Activated T-cell treated with anti-CD3 and anti-CD28 coated beads for 4 hours (primary cell): ENCODE data around the gene INTS1.

Source experiments
- DNase-seq: peaks from one replicate; pipeline ENCODE4 v3.0.0-alpha.2; 2020

The INTS1 gene

DNA sequence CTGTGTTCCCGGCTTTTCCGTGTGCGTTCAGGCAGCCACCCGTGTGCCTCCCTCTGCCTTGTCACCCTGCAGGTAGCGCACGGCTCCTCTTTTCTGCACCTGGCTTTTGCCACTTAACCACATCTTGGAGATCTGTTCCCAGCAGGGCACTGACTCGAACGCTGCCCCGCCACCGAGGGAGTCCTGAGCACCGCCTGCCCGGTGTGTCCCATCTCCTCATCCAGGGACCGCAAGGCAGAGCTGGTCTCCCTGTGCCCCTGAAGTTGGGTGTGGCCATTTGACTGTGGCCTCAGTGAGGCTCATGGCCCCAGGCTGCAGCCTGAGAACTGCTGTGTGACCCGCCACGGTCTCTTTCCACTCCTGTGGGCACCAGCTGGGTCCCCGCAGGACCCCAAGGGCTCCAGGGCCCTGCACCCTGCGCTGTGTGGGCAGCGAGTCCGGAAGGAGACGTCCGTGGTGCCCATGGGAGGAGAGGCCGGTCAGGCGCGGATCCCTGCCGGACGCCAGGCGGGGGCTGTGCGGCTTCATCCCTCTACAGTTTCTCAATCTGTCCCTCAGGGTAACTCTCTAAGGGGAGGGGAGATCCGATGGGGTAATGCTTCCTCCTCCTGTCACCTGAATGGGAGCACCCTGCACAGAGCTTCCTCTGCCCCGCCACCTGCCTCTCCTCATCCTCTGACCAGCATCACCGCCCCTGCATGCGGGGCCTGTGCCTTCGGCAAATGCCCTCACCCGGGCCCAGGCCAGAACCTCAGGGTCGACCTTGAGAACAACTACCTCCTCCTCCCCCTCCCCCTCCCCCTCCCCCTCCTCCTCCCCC is 1.8 kb upstream of the INTS1 start:
- no peak for DNase-seq

DNA sequence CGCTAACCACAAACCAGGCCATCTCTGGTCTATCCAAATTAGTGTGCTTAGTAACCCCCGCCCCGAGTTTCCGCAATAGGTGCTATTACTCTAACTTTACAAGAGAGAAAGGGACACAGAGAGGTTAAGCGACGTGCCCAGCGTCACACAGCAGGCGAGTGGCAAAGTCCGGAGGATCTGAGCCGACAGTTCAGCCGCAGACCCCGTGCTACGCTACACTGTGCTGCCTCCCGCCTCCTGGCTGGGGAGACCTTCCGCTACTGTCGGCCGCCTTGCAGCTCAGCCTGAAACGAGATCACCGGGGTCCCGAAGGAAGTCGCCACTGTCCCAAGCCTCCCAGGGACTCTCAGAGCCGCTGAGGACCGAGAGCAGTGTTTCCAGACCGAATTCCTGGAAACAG is 799 bp downstream of the INTS1 start:
- DNase-seq: no peak

DNA sequence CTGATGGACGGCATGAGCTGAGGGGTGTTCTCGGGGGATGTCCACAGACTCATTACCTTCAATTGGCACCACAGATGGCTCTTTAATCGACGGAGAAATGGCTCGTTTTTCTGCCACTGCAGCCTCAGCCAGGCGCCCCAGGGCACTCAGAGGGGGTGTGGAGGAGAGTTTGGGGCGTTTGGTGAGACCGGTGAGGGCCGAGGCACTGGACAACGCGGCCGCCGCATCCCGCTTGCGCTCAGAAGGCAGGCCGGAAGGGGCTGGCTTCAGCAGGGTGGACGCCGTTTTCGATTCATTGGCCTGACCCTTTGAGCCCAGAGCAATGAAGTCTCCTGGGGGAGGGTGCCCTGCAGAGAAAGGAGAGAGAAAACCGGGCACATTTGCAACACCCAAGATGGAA is 1.3 kb downstream of the INTS1 start:
- DNase-seq: no peak

DNA sequence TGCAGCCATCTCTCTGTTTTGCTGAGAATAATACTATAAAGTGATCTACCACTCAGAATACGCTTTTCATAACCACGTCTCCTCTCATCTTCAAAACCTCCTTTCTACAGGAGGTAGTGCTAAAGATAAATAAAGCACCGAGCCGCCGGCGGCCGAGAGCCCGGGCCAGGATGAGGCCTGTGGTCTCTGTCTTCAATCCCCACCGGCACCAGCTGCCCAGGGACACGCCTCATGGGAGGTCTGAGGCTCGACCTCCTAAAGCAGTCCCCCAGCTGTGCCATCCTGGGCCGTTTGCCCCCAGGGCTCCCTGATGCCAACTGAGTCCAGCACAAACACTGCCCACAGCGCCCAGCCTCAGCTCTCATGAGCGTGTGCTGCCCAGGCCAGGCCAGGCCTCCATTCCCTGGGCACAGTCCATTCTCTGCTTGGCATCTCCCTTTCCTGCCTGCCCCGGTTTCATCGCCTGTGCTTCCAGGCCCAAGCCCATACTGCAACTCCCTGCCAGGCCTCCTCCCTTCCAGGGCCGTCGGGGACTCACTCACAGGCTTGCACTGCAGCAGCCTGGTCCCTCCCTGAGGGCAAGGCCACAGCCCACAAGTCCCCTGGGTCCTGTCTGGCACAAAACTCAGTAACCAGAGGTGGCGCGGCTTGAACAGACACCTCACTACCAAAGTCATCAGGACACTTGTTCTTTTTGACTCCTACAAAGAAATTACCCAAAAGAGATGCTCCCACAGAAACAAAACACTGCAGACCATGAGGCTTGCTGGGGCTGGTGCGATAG is 2.5 kb downstream of the INTS1 start:
- no peak for DNase-seq

DNA sequence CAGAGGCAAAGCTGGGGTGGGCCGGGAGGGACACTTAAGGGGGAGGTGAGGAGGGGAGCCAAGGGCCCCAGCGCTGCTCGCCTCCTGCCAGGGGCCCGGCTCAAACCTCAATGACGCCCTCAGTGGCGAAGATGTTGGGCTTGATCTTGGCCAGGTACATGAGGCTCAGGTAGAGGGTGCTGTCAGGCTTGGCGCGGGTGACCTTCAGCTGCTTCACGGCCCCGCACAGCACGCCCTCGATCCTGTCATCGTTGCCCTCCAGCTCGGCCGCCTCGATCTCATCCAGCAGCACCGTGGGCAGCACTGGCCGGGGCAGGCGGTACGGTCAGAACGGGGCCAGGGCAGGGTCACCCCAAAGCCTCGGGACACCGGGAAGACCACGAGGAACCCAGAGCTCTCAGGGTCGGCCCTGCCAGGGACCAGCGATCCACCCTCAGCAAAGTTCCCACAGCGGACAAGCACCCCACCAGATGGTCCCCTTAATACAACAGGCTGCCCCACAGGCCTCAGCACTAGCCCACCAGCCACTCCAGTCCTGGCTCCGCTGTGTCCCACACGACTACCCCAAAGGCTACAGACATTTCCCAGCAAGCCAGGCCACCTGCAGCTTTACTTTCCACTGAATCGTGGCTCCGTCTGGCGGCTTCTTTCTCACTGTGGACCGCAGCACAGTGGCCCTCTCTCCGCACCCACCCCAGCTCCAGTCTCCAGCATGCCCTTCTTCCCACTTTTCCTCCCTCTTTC is 4.0 kb downstream of the INTS1 start:
- DNase-seq: no peak

DNA sequence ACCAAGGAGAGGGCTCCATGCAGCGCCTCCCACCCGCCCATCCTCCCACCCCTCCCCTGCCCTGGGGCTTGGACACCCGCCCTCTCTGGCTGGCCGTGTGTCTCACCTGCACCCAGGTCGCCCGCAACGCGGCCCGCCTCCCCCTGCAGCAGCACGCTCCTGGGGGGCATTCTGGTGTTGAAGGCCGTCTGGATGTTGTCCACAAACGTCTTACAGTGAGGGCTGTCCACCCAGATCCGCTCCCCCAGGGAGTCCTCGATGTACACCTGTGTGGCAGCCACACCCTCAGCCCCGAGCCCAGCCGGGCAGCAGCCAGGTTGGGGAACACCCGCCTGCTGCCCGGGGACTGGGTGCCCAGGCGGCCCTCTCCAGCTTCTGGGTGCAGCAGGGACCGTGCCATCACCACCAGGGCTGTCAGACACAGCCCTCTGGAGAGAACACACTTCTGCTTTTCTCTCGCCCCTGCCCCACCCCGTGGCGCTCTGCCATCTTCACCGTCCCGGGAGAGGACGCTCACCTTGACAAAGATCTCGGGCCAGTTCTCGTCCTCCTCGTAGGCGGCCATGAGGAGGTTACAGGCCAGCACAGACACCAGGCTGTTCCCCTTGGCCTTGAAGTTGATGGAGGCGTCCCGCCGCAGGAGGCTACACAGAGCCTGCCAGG is 4.7 kb downstream of the INTS1 start:
- no peak for DNase-seq

DNA sequence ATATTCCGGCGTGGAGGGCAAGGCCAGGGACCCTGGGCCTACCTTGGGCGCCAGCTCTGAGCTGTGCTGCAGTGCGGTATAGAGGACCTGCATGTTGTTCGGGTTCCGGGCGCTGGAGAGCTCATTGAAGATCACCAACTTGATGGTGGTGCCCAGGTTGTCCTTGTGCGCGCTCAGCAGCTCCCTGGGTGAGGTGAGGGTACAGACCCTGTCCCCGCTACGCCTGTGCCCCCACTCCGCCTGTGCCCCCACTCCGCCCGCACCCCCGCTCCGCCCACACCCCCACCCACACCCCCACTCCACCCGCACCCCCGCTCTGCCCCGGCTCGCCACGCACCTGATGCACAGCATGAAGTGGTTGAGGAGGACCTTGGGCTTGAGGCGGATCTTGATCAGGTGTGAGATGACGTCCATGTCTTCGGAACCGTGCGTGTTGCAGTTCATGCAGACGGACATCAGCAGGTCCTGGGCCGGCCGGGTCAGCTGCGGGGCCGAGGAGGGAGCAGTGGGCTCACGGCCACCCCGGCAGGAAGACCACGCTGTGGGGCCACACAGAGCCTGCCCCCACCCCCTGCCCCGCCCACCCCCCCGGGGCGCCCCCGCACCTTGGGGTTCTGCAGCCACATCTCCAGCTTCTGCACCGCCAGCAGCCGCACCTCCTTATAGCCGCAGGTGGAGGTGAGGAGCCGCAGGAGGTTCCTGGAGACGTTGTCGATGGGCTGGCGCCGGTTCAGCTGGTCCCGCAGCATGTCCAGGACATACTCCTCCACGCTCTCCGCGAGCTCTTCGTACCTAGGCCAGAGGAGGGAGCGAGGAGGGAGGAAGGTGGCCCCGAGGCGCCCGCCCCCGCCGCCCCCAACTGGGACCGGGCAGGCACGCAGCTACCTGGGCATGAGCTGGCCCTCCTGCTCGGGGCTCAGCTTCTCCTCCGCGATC is 5.6 kb downstream of the INTS1 start:
- DNase-seq: no peak

DNA sequence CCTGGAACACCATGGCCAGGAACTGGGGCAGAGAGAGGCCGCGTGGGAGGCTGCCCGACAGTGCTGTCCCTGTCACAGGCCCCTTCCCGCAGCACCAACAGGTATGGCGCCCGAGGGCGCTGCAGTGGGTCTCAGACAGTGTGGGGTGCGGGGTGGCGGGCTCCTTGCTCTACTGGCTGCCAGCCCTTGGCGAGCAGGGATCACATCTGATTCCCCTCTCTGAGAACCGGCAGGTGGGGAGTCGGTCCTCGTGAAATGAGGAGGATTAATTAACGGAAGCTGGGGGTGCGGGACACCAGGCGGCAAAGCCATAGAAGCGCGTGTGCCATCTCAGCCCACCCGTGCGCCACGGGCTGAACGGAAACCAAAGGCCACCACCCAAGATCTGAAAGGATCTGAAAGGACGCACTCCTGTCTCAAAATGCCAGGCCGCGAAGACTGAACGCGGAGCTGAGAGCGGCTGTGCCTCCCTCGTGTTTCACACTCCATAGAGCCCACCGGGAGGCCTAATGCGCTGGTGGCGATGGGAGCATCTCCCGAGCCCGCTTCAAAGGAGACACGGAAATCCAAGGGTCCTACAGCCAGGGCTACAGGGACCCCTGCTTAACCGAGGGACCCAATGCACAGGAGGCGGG is 6.8 kb downstream of the INTS1 start:
- no peak for DNase-seq

DNA sequence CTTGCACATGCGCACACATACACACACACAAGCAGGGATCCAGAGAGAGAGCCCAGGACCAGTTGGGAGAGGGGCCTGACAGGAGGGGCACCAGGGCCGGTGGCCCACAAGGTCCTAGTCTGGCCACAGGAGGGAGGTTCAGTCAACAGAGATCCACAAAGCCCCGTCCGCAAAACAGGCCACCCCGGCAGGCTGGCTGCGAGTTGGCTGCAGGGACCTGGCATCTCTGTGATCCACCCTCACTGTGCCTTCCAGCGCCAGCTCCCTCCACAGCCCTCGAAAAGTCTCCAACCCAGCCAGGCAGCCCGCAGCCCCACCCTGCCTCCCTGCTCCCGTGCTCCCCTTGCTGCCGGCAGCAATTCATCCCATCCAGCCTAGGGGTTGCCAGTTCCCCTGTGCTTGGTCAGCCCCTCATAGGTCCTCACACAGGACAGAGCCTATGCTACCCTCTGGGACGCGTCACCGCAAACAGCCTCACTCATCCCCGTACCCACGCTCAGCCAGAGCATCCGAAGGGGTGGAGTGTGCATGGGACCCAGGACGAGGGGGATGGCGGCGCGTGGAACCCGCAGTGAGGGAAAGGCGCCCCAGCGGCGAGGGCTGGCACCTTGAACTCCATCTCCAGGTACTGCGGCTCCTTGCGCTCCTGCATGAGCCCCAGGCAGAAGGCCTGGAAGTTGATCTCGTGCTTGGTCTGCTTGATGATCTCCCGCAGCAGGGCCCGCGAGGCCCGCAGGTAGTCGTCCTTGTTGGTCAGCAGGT is 7.5 kb downstream of the INTS1 start:
- DNase-seq: no peak

DNA sequence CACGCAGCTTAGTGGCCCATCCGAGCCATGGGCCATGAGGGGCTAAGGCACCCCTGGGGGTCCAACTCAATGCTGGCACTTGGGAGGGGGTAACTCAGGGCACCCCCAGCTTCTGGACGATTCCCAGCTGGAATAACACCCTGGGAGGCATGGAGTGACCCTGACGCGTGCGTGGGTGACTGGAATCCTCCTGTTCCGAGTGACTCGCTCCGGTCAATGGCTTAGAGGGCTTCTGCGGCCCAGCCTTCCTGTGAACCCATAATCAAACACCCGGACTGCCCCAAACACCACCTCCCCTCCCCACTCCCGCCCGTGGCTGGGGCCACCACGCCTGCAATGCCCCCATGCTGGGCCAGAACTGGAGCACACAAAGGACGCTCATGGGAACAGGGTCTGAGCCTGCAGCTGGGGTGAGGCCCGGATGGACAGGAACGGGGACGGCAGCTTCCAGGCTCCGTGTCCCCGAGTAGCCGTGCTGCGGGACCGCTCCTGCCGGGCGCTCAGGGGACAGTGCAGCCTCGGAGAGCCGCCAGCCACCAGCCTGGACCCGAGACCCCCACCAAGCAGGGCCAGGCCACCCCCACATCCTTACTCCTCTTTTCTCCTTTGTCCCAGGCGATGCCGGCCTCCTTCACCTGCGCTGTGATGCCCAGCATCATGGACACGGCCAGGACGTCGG is 8.5 kb downstream of the INTS1 start:
- DNase-seq: no peak

DNA sequence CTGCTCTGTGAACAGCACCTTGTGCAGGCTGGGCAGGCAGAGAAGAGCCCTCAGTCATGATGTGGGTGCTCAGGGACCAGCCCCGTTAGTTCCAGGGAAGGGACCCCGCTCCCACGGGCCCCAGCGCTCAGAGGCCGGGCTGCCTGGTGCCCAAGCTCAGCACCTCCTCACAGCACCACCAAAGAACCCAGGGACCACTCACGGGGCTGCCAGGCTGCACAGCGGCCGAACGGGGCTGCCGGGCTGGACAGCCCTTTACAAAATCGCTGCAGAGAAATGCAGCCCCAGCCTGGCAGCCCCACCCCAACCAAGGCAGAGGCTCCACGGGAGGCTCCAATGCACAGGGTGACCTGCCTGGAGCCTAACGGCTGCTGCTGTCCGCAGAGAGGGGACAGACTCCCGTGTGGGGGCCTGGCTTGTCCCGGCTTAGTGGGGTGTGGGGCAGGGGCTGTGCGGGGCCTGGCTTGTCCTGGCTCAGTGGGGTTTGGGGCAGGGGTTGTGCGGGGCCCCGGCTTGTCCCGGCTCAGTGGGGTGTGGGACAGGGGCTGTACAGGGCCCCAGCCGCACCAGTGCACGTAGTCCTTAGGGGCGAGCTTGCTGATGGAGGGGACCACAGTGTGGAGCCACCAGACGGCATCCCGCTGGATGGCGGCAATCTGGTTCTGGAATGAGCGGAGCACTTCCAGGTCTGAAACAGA is 9.2 kb downstream of the INTS1 start:
- DNase-seq: no peak

DNA sequence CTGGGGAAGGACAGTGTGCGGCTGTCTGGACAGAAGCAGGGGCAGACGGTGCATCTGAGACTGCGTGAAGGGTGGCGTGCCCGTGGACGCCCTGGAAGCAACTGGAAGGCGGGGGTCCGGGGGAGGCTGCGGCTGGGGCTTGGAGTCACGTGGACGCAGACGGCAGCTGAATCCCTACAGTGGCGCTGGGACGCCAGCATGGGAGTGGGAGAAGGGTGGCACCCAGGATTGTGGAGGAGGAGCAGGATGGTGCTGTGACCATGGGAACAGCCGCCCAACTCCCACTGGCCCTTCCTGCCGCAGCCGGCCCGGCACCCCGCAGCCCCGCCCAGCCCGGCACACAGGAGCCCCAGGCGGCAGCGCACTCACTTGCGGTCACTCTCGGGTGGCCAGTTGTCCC is 9.7 kb downstream of the INTS1 start:
- DNase-seq: no peak

DNA sequence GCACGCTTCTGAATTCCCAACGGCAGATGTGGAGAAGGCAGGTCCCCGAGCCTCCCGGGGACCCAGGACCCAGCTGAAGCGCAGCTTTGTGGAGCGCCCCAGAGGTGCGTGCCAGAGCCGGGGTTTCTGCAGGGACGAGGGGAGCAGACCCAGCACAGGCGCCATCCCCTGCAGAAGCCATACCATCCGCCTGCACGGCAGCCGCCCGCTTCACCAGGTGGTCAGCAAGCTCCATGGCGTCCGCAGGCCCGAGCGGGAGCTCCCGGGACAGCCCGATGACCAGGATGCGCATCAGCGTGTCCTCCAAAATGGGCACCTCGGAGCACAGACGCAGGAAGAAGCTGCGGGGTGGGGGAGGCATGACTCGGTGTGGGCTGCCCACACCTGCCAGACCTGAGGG is 10.6 kb downstream of the INTS1 start:
- no peak for DNase-seq

DNA sequence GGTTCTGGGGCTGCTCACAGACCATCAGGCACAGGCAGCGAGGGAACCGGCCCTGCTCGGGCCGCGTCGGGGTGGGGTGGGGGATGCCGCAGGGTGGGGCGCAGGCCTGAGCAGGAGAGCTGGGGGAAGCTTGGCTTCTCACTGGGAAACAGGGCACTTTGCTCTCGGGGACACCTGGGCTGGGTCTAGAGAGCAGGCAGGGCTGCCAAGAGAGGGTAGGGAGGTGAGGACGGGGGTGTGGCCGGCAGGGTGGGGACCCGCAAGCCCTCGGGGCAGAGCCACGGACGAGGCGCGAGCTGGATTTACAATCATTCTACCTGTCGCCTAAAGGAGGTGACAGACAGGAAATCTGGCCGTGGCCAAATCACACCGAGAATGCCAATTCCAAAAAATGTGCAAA is 11.1 kb downstream of the INTS1 start:
- no peak for DNase-seq

DNA sequence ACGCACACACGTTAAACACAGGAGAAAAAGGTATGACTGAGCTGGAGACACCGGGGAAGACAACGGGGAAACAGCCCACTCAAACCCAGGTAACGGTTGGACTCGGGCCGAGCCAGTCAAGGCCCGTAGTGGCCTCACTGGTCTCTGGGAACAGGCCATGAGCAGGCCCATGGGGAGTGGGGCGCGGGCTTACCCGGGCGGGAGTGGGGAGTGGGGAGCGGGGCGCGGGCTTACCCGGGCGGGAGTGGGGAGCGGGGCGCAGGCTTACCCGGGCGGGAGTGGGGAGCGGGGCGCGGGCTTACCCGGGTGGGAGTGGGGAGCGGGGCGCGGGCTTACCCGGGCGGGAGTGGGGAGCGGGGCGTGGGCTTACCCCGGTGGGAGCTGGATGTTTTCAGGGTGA is 11.5 kb downstream of the INTS1 start:
- DNase-seq: no peak

DNA sequence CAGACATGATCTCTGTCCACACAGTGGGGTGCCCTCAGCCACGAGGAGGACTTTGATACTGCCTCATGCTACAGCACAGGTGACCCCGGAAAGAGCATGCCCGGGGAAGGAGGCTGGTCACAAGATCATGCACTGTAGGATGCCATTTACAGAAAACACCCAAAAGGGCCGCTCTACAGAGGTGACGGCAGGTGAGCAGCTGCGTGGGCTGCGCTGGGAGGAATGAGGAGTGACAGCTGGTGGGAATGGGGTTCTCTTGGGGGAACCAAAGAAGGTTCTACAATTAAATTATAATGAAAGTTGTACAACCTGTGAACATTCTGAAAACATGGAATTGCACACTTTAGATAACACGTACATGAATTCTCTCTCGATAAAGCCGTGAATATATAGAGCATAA is 12.0 kb downstream of the INTS1 start:
- no peak for DNase-seq

DNA sequence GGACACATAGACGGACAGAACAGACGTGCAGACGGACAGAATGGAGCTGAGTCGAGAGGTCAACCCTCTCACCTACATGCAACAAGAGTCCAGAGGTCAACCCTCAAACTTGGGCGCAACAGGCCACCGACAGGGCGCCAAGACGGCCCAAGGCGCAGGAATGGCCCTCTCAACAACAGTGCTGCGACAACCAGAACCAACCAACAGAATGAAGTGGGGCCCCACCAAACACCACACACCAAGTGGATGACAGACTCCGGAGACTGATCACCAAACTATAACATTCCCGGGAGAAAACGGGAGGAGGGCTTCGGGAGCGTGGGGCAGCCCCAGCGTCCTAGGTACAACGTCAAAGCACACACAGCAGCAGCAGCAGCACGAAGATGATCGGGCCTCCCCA is 13.4 kb downstream of the INTS1 start:
- DNase-seq: no peak

DNA sequence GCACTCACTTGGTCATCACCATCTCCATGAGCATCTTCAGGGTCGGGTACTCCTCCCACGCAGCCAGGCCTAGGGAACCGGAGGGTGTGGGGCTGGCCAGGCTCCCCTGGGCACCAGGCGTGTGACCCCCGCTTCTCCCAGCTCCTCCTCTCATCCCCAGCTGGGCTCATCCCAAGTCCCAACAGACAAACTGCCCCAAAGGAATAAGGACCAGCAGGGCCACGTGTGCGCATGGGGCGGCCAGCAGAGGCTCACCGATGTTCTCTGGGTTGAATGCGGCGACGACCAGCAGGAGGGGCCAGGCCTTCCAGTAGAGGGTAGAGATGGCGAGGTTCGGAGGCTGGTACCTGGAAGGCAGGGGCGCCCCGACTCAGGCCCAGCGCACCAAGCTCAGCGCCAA is 14.9 kb downstream of the INTS1 start:
- DNase-seq: no peak

DNA sequence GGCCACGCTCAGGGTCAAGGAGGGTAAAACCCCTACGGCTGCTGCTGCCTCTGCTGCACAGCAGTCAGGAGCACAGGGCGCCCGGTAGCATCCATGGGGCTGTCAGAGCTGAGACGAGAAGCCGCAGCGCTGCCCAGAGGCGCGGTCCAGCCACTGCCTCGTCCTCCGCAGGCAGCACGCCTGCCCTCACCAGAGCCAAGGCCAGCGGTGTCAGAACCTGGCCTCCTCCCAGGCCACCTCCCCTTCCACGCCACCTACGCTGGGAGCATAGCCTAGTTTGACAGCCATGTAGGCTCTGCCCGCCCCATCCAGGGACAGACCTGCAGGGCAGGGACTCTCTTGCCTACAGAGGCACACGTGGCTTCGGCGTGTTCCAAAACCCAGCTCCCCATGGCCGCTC is 16.2 kb downstream of the INTS1 start:
- DNase-seq: no peak

DNA sequence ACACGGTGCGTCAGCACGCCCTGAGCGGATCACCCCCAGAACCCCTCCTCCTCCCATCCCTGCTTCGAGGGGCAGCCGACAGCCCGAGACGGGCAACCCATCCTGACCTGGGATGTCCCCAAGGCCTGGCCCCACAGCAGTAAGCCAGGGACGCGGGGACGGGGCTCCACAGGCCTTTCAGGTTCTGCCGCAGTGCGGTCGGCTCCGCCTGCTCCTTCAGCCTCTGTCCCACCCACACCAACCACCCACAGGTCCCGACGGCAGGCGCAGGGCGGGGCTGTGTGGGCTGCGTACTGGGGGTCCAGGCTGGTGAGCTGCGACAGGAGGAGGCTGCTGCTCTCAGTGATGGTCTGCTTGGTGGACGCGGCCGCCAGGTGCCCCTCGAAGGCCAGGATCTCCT is 16.7 kb downstream of the INTS1 start:
- no peak for DNase-seq
